GM18951 (cell line): ENCODE measurements around the gene CD247.

Experiments used
- POLR2A ChIP-seq: IDR thresholded peaks from 4 replicates; pipeline ENCODE4 v1.6.1; 2011; ENCODE audit warnings: mild to moderate bottlenecking; ENCODE audit not compliant: insufficient read length, insufficient read depth; ENCODE audit errors: extremely low read depth
- in situ Hi-C: fragments of 300-500 bp; cut with MboI; formaldehyde crosslinking; loops from one replicate; pipeline ENCODE4 v1.12.0; 2022; ENCODE audit warnings: low sequenced_read_pairs, mixed read lengths, inconsistent platforms; ENCODE audit not compliant: unreplicated experiment

CD247 gene

DNA sequence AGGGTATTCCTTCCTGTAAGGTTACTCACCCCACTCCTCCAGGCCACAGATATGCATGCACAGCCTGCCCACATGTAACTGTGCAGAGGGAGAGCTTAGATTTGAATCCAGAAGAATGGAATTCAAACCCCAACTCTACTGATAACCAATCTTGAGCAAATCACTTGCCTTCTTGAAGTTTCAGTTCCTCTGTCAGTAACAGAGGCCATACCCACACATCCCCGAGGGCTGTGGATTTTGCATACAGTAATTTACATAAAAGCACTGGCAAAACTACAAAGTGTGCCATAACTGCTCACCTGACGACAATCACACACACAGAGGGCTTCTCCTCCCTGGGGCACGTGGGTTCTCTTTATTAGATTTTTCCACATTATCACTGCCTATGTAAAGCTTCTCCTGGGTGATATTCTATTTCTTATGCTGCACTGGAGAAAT lies 18.6 kb downstream of the CD247 start:
- in situ Hi-C loops = no loop called here
- TF ChIP-seq POLR2A = no peak

DNA sequence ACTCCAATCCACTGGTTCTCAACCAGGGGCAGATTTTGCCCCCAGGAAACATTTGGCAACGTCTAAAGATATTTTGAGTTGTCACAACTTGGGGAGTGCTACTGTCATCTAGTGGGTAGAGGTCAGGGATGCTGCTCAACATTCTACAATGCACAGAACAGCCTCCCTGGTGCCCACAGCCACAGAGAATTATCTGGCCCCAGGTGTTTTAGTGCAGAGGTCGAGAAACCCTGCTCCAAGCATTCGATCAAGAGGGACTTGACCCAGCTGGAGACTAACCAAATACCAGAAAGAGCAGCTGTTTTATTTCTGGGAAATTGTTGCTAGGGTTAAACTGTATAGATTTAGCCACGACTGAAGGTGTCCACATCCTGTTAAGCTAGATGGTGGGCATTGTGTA lies 19.2 kb downstream of the CD247 start:
- in situ Hi-C loops = no loop called here

DNA sequence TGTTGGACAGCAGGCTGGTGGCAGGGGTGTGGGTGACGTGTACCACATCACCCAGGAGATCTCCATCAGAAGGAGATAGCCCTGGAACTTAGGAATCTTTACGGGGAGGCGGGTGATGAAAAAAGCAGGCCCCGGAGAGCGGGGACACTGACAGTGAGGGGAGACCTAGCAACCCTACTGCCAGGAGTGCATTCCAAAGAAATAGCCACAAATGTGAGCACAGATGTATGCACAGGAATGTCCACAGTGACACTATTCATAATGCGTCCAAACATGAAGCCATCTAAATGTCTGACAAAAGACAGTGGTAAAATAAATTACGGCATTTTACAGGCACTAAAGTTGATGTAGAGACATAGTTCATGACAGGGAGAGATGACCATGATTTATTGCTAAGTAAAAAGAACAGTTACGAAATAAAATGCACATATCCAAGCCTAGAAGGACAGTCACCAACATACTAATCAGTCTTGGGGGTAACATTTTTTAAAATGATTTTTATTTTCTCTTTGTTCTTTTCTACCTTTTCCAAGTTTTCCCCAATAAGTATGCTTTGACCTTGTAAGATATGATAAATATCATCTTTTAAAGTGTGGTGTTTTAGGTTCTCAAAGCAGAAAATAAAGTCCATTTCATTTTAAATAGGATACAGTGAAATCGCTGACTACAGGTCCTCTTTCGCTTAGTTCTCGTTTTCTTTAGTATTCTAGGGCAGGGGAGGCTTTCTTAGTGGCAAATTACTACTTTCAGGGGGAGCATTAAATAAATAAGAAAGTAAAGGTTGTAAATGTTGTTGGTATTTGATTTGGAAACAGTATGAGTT lies 21.3 kb downstream of the CD247 start:
- in situ Hi-C loops = no loop called here

More for the DNA sequence above, 19.2 kb downstream of the CD247 start:
- no peak for TF ChIP-seq POLR2A

DNA sequence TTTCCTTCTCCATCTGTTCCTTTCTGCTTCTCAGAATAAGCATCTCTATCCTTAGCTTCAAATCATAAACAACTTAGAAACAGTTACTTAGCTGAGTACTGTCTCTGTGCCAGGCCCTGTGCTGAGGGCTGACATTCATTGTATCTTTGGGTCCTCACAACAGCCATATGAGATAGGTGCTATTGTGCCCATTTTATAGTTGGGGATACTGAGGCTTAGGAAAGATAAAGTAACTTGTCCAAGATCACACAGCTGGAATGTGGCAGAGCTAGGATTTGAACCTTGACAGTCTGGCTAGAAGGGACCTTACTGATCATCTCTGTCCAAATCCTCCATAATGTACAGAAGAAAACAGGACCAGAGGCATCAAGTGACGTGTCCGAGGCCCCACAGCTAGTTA lies 25.0 kb downstream of the CD247 start:
- no peak for TF ChIP-seq POLR2A
- in situ Hi-C loops = no loop called here

More for the DNA sequence above, 21.3 kb downstream of the CD247 start:
- TF ChIP-seq POLR2A = no peak

DNA sequence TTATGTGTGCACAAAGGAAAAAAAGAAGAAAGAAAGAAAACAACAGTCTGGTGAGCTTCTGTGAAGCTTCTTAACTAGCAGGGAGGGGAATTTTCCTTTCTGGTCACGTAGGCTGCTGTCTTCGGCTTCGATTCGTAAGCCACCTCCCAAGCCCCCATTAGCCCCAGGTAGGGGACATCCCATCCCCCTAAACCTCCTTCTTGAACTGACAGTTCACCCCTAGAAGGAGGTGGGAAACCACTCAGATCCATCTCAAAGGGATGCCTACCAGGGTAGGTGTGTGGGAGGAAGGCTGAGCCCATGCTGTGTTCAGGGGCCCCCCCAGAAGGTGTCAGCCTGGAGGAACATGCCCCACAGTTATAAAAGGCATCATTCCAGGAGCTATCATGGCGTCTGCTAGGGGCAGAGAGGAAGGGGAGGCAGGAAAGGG lies 25.8 kb downstream of the CD247 start:
- in situ Hi-C loops = no loop called here
- TF ChIP-seq POLR2A = no peak

DNA sequence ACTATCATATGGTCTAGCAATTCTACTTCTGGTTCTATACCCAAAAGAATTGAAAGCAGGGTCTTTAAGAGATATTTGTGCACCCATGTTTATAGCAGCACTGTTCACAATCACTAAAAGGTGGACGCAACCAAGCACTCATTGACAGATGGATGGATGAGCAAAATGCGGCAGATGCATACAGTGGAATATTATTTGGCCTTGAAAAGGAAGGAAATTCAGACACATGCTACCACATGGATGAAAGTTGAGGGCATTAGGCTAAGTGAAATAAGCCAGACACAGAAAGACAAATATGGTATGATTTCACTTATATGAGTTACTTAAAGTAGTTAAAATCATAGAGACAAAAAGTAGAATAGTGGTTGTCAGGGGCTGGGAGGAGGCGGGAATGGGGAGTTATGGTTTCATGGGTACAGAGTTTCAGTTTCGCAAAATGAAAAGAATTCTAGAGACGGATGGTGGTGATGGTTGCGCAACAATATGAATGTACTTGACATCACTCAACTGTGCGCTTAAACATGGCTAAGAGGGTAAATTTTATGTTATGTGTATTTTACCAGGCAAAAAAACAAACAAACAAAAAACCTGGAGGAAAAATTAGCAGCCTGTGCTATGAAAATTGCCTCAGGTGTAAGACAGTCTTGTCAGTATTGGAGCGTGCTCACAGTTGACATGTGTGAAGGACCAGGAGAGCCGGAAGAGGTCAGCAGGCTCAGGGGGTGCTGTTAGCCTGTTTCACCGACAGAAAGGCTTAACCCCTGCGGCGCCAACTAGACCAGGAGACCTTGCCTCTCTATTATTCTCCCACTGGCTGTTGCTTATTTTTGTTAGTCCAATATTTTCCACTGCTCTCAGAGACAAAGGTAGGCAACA lies 26.5 kb downstream of the CD247 start:
- in situ Hi-C loops = no loop called here

DNA sequence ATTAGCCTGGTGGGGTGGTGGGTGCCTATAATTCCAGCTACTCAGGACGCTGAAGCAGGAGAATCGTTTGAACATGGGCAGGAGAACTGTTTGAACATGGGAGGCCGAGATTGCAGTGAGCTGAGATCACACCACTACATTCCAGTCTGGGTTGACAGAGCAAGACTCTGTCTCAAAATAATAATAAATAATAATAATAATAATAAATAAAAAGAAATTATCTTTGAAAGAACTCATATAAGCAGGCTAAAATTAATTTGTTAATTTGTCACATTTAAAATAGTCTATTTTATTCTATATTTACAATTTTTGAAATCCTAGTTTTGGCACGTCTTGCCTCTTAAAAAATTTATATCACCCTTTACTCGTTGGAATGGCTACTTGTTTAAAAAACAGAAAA lies 27.6 kb downstream of the CD247 start:
- in situ Hi-C loops = no loop called here
- no peak for TF ChIP-seq POLR2A

More for the DNA sequence above, 26.5 kb downstream of the CD247 start:
- no peak for TF ChIP-seq POLR2A

DNA sequence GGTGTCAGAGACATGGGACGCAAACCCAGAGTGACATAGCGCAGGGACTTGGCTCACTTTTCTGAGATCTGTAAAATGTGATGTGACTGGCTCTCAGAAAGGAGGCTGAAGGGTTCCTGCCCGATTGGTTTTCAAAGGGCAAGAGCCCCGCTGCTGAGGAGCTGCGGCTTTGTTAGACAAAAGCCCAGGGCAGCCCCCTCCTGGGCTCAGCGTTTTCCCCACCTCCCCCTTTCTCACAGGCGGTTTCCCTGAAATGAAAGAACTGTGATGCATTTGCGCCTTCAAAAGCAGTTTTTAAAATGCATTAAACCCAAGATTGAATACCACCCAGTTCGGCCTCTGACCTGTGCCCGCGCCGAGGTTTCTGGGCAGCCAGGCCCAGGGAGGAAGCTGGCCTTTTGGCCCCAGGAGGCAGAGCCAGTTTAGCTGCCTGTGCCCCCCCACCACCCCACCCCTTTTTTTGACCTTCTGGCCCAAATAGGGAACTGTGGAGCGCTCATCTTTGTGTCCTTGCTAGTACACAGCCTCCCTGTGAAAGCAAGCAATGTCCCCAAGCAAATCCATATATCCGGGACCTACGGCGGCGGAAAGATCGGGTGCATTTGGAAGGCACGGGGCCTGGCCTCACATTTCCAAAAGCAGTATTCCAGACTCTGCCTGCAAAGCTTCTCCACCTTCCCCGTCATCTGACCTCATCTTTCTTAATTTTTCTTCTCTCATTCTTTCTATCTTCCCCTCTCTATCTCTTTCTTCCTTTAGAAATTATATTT lies 28.6 kb downstream of the CD247 start:
- in situ Hi-C loops = no loop called here
- no peak for TF ChIP-seq POLR2A

DNA sequence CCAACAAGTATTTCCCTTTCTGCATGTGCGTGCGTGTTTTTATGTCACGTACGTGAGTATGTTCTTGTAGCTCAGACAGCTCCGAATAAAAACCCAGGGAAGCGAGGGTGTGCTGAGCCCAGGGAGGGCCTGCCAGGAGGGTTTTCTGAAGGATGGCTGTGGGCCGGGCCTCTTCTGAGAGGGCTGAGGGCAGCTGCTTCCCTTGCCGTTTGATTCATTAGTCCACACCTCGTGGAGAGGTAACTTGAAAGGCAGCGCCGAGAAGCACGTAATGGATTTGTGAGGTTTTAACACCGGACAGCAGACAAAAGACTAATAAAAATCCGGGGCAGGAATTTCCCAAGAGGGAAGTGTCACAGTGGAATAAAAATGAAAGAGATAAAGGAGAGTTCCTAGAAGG lies 29.5 kb downstream of the CD247 start:
- TF ChIP-seq POLR2A = no peak
- in situ Hi-C loops = no loop called here

DNA sequence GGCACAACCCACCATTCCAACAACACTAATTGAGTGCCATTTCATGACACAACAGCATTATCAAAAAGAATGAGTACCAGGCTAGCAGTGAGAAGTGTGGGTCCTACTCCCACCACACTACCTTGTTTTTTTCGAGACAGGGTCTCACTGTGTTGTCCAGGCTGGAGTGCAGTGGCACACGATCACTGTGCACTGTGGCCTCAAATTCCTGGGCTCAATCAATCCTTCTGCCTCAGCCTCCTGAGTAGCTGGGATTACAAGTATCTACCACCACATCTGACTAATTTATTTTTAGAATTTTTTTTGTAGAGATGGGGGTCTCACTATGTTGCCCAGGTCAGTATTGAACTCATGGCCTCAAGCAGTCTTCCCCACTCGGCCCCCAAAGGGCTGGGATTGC lies 30.7 kb downstream of the CD247 start:
- no peak for TF ChIP-seq POLR2A
- in situ Hi-C loops = no loop called here

DNA sequence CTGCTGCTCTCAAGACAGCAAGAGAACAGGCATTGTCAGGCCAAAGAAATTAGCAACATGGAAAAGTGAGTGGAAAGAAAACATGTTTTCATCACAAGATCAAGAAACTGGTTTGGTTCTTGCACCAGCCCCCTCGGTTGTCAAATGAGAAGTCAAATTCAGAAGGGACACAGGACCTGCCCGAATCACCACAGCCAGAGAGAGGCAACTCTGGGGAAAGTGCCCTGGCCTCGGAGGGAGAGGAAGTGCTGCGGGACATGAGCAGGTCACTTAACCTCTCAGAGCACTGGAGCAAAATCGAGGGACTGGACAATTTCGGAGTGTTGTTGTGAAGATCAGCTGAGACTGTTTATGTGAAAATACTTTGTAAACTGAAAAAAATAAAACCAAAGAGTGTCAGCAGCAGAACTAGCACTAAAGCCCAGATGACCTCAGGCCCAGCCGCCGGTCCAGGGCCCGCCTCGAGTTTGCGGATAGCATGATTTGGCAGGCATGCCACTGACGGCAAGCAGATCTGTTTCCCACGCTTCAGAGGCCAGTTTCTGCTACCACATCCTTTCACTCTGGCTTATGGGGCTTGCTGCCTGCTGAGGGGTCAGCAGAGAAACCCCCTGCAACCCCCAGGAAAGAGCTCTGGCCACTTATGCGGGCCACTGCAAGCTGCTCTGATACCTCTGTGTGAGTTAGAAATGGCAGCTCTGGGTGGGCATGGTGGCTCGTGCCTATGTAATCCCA lies 32.1 kb downstream of the CD247 start:
- in situ Hi-C loops = no loop called here
- TF ChIP-seq POLR2A = no peak

DNA sequence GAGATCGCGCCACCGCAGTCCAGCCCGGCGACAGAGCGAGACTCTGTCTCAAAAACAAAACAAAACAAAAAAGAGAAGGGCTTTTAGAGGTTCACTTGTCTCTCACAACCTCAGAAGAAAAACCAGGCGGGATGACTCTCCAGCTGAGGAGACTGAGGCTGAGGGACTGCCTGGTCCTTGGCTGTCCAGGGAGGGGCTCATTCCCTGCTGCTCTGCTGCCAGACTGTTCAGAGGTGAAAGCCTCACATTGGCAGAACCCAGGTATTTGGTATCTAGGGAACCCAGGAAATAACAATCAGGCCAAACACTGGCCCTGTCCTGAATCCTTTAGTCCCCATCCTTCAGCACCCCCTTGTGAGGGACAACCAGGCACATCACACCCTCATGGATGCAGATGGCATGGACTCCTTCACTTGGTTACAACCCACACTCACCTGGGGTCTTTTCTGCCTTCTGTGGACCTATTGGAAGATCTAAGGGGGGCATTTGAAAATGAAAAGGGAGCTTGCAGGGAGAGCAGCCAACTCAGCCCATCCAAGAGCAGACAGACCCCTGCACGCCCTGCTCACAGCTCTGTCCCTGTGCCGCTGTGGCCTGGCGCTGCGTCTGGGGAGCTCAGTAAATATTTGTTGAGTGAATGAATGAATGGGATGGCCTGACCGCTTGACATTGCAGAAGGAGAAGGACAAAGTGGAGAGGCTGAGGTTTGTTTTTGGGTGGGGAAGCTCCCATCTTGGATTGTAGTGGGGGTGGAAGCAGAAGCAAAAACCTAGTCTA lies 33.4 kb downstream of the CD247 start:
- in situ Hi-C loops = no loop called here
- TF ChIP-seq POLR2A = no peak
